HG02642 (cell line): ENCODE measurements around the gene ASXL2.
"Not testable (repeated sequence)": the region's sequence is repeated elsewhere in the genome, so short reads cannot be mapped to it uniquely, and the experiment has no call there.

Experiments used
- ATAC-seq: cut with Tn5 transposase; IDR thresholded peaks from one replicate; pipeline ENCODE4 v1.9.1; 2021; ENCODE audit warnings: mild to moderate bottlenecking; ENCODE audit not compliant: unreplicated experiment, poor library complexity

ASXL2 gene

DNA sequence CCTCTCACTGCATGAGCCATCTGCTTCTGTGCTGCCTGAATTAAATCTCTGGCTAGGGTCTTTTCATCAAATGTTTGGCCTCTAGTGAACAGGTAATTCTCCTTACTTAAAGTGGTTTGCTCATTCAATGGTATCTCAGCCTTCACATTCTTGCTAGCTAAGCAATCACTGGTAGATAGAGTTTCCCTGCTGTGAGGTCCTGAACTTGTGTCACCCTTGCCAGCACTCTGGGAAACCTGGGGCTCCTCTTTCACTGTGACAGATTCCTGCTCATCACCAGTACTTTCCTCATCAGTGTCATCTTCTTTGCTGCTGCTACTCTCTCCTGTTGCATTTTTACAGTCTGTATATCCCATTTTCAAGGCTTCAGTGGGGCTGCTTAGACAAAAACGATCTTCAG, 135.8 kb downstream of the ASXL2 start:
- no peak for ATAC-seq

DNA sequence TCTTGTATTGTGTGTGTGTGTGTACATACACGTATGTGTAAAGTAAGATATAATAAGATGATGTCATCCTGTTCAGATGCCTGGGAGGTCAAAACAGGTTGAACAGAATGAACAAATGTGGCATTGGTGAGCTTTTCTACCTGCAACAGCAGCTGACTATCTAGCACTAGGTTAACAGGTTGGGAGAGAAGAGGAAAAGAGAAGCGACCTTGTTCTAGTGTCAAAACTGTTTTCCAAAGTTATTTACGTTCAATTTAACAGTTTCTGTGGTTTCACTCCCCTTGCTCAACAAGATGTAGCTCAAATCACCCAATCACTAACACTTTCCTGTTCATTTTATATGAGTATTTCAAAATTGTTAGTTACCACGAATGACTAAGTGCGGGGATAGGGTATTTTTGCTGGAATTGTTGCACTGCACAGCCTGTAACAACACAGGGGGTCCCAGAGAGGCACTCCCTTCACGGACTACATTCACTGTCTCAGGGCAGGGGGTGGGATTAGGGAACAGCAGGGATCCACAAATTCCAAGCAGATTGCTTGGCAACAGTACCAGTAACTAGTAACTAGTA, 137.4 kb downstream of the ASXL2 start:
- ATAC-seq: no peak

DNA sequence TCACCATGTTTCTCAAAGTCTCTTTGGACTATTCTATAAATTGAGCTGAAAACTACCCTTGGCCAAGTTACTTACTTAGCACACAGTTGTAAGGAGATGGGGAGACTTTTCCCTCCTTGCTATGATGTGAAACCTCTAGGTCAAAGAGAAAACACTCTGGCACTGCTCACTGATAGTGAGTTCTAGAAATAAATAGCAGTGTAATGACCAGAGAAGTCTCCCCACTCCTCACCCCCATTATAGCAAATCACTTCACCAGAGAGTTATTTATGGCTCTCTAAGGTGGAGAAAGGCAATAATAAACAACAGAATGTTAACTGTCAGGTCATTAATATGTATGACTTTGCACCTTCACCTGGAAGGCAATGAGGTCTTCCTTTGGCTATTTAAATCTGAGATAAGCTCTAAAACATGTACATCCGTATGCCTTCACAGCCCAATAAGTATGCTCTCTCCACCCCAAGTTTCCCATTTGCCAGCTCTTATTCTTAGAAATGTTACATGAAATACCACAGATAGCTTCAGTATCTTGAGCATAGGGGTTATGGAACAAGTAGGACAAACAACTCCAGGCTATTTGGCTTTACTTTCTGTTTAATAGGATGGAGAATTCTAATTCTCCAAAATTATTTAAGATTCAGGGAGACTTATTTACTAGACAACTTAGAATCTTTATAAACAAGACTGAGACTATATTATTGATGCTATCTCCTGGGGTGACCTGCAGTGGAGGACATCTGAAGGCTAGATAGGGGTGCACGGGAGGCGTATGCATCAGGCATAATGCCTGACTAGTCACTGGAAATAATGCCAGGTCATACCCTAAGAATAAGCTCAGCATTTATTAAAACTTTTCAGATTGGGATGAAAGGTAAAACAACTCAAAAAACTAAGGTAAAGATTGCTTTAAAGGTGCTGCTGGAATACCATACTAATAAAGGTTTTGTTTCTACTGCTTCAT, 139.6 kb downstream of the ASXL2 start:
- ATAC-seq: no peak

DNA sequence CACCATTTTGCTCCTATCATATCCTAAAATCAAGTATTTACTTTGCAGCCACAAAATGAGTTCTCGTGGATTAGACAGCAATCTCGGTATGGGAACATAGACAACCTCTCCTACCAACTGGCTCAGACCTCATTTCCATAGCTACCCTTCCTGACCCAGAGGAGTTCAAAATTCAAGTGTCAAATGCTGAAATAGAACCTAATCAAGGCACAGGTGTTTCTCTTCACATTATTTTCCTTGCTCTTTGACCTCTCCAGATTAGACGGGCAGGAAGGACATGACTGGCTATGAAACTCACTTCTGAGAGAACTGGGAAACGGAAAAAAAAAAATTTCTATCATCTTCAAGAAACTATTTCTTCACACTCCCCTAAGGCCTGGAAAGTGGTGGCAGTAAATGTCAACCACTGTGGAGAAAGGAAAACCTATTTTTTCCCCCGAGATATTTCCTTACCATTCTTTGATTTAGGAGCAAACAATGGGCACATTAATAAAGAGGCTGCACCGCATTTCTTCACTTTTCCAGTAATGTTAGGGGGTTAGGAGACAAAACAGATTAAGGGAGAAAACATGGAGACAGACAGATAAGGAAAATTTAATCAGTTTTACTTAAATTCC, 141.3 kb downstream of the ASXL2 start:
- ATAC-seq: no peak

DNA sequence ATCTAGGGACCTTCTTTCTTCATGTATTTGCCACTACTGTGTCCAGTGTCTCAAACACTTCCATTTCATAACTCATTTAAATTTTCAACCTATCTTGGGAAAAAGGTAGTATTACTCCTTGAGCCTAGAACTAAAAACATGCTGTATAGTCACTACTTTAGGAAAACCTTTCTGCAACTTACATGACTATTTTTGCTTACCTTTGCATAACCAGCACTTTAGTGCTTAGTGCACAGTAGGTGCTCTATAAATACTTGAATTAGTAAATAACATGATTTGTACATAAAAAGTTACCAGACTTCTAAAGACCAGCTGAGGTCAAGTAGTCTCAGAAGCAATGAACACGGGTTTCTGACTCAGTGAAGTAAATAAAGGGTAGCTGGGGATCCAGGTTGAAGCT, 142.5 kb downstream of the ASXL2 start:
- no peak for ATAC-seq

DNA sequence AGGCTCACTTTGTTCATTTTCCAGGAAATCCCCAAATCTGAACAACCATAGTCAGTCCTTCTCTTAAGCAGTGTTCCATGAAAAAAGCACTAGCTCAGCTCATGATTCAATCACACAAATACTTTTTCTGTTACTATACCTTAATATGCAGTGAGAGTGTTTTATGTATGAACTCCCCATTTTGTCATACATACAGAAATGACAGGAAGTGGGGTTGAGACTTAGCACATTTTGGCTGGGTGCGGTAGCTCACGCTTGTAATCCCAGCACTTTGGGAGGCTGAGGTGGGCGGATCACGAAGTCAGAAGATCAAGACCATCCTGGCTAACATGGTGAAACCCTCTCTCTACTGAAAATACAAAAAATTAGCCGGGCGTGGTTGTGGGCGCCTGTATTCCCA, 149.7 kb downstream of the ASXL2 start:
- ATAC-seq: no peak

DNA sequence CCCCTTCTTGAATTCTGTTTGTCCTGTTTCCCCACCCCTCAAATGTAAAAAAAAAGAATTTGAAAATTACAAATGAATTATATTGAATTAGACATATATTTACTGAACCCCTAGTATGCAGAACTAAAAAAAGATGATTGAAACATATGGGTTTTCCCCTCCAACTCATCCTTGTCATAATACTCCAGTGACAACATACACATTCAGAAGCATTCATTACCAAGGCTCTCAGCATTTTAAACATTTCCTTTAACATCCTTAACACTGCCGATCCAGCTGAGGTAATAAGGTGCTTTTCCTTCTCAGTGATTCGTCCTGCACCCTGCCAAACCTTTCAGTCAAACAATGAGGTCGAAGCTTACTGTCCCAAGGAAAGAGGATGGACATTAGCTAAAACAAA, 151.8 kb downstream of the ASXL2 start:
- no peak for ATAC-seq

DNA sequence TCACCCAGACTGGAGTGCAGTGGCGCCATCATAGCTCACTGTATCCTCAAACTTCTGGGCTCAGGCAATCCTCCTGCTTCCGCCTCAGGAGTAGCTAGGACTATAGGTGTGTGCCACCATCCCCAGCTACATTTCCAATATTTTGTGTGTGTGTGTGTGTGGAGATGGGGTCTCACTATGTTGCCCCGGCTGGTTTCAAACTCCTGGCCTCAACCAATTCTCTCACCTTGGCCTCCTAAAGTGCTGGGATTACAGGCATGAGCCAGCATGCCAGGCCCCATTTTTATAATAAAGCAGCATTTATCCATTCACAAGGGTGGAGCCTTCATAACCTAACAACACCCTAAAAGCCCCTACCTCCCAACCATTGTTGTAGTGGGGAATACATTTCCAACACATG, 152.4 kb downstream of the ASXL2 start:
- ATAC-seq: no peak

DNA sequence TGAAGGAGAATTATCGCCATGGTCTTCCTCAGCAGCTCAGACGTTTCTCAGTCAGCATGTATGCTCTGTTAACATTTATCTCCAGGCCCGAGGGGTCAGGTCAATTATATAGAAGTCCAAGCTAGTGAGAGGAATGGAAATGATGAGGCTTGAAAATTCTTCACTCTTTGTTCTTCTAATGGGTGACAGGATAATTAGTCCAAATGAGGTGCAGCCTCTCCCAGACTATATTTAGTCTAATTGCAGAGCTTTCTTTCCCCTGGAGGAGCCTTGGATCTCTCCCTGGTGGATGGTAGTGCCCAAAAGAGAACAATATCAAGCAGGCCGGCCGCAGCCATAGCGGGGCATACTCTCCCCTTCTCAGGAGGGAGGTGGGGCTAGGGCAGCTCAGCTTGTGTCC, 153.5 kb downstream of the ASXL2 start:
- ATAC-seq: no peak

DNA sequence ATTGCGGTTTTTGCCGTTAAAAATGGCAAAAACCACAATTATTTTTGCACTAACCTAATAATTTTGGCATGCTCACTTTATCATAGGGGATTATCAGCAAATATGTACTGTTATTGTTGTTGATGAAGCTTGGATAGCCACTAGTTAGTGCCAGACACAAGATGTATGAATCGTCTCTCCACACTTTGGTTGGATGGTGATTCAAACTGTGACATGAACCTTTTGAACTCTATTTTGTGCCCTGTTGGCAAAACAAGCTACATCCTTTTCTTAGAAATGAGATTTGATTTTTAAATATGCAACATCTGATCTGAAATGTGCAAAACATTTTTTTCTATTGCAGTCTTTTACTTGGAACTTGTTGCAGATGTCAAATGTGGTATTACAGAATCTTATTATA, 156.1 kb downstream of the ASXL2 start:
- no peak for ATAC-seq

DNA sequence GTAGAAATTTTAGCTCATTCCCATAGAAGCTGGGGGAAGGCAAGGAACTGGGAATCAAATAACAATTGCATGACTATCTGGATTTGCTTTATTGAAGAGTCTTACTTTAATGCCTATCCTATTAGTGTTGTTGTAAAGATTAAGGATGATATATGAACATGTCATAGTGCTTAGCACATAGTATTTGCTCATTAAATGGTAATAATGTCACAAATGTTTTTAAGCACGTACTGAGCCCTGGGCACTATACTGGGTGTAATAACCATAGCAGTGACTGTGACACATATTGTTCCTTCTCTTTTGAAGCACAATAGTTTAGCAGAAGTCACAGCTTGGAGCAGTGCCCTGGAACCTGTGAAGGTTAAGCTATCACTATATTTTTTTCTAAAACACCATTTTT, 157.7 kb downstream of the ASXL2 start:
- no peak for ATAC-seq

DNA sequence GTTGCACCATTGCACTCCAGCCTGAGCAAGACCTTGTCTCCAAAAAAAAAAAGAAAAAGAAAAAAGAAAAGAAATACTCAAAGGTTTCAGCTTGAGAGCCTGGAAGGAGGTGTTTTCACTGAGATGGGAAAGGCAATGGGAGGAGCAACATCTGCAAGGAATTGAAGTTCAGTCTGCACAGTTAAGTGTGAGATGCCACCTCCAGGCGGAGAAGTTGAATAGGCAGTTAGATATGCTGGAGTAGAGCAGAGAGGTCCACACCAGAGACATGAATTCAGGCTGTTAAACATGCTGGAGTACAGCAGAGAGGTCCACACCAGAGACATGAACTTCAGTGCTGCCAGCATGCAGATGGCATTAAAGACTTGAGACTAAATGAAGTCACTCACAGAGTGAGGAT, 163.5 kb downstream of the ASXL2 start:
- ATAC-seq: no peak

DNA sequence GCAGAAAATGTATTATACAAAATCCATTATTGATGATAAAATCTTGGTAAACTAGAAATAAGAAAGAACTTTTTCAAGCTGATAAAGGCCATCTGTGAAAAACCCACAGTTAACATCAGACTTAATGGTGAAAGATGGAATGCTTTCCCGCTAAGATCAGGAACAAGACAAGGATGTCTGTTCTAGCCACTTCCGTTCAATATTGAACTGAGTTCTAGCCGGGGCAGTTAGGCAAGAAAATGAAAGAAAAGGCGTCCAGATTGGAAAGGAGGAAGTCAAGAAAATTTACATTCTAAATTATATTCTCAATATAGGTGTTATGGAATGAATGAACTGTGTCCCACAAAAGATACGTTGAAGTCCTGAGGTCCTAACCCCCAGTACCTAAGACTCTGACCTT, 165.8 kb downstream of the ASXL2 start:
- no peak for ATAC-seq

DNA sequence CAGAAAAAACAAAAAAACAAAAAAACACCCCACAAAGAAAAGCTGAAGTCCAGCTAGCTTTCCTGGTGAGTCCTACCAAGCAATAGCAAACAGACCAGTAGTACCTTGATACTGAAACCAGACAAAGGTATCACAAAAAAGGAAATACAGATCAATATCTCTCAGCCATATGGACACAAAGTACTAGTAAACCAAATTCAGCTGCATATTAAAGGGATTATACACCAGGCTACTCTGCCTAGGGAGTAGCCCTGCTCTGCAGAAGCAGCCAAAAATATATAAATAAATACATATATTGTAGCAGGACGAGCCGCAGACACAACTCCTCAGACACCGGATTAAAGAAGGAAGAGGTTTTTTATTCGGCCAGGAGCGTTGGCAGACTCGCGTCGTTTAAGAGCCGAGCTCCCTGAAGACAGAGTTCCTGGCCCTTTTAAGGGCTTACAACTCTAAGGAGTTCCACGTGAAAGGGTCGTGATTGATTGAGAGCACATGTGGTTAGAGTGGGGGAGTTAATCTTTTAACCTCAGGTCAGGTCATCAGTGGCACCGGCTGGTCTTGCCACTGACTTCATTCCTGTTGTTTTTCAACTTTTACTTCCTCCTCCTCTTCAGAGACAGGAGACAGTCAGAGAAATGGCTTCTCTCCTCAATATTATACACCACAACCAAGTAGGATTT, 166.5 kb downstream of the ASXL2 start:
- no peak for ATAC-seq

DNA sequence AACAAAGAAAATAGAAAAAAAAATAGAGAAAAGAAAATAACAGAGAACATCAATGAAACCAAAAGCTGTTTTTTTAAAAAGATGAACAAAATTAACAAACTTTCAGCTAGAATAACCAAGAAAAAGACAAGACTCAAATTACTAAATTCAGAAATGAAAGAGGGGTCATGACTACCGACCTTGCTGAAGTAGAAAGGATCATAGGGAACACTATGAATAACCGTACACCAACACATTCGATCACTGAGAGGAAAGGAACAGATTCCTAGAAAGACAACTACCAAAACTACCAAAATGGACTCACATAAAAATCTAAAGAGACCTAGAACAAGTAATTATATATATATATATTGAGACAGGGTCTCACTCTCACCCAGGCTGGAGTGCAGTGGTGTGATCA, 167.5 kb downstream of the ASXL2 start:
- ATAC-seq: no peak

DNA sequence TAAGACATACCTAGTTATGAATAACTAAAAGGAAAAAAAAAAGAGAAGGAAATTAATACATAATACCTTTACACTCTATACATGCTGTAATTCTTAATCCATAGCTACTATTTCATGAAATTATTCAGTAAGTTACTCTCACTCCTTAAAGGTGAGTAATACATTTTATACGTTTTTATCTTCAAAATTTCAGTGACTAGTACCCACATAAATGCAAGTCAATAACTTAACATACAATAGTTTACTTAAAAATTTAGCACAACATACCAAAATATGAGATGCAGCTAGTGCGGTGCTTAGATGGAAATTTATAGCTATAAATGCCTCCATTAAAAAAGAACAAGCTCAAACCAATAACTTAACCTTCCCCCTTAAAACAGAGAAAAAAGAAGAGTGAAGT, 168.9 kb downstream of the ASXL2 start:
- no peak for ATAC-seq

DNA sequence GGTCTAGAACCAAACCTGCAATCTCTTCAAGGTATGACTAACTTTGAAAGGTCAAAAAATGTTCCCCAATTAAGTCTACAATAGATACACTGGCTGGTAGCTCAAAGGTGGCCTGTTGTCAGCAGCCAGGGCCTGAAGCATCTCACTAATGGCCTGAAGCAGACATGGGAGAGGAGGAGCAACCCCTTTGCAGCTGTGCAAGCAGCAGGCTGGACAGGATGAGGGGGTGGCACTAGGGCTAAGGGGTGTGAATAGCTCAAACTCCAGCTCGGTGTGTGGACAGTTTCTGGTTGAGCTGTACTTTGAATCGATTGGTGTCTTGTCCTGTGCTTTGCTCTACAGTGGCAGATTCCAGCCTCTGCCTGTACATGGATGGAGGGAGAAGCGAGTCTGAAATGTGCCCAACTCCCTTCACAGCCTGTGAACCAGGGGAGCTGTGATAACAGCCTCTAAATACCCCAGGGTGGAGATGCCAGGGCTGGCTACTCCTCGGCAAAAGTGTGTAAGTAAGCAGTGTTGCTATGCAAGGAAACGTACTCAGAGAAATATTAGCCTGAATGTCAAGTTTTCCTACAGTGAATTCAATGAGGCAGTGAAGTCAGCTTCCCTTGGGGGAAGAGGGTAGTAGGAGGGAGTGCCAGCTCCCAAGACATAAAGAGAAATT, 170.2 kb downstream of the ASXL2 start:
- no peak for ATAC-seq

DNA sequence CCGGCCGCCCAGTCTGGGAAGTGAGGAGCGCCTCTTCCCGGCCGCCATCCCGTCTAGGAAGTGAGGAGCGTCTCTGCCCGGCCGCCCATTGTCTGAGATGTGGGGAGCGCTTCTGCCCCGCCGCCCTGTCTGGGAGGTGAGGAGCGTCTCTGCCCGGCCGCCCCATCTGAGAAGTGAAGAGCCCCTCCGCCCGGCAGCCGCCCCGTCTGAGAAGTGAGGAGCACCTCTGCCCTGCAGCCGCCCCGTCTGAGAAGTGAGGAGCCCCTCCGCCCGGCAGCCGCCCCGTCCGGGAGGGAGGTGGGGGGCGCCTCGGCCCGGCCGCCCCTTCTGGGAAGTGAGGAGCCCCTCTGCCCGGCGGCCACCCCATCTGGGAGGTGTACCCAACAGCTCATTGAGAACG, 172.7 kb downstream of the ASXL2 start:
- ATAC-seq: not testable (repeated sequence)

DNA sequence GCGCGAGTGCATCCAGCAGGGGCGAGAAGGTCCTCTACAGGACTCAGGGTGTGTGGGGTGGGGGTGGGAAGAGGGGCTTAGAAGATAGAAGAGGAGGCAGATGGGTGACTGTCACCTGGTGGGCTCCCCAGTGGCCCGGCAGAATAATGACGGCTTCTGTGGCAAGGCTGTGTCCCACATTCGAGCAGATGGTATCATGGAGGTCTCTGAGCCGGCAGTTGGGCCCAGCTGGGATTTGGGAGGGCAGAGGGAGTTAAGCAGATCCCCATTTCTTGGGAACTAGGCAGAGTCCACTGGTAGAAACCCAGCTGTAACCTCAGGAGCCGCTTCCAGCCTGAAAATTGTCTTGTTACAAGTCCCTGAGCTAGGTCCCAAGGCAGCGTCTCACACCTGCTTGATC, 176.5 kb downstream of the ASXL2 start:
- ATAC-seq: no peak

DNA sequence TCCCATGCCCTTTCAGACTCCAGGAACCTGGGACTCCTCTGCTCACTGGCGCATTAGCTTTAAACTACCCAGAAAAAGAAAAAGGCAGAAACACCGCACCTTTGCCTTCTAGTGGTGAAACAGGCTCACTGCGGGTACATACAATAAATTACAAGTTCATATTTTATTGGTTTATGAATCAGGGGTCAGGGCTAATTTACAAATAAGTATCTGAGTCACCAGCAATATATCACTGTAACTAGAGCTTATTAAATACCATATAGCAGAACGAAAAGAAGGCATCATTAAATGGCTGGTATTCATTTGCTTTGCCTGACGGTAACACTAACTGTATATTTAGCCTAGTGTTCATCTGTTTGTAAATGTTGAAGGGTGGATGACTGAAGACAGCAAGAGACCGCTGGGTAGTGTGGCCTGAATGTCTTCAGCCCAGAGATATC, 178.0 kb downstream of the ASXL2 start:
- no peak for ATAC-seq
